ENCODE measurements around the gene GPR173. TPM values are rescaled to one million over a fixed set of nuclear protein-coding genes. Genes with fewer than 3 reads are reported as not detected.

Gene GPR173
- total and polyA plus RNA-seq, 9 of the 15 experiments (the other 6 are each of a cell fraction or from before 2014, with no cell fraction given), result 0.01 TPM; not detected in 8

GRCh38 chrX:53078943-53079342 is 30.4 kb downstream of the GPR173 start:
- ATAC-seq (no peak), FAIRE-seq (no peak), DNase-seq (ENCODE audit: extremely low read depth in 1 of 4, low spot score in 3 of 4) (no peak)
- H3K4me2 ChIP-seq (ENCODE audit: insufficient read depth, low read length), result no peak overlapping the region
- no TSS peak for BruUV-seq (replicated peaks)
- in situ Hi-C loops (cut with MboI) (no loop called here), intact Hi-C loops (cut with micrococcal nuclease) (loop anchor here (10.0 kb wide), 1 partner anchor 146 kb away; the partner anchor contains the start of gene KDM5C)
- ChIA-PET CTCF (ENCODE audit: low intra/inter-chr PET ratio) (no interaction called here), POLR2A (no interaction called here)
- no peaks in the 10 kb centered on the region; a peak in 1 of 5 replicates for H3K27me3 ChIP-seq (ENCODE audit: control insufficient read depth in 2 of 2, insufficient read depth in 2 of 2, low read length in 2 of 2)
- H3K79me2 ChIP-seq (ENCODE audit: control insufficient read depth, insufficient read depth, low read length), result peaks cover 10% of the 10 kb centered on the region
- H3K4me3 ChIP-seq, result no peak overlapping the region
- TF ChIP-seq SLC30A9 (CRISPR knock-in tag; IDR thresholded peaks at IDR 0.05) (no peak), NKRF (IDR thresholded peaks at IDR 0.05; ENCODE audit: borderline replicate concordance) (no peak), HDAC3 (IDR thresholded peaks at IDR 0.05; ENCODE audit: borderline replicate concordance, partially characterized antibody) (no peak), SP2 (IDR thresholded peaks at IDR 0.05; ENCODE audit: extremely low read depth, low read depth, low read length, poor library complexity, severe bottlenecking) (no peak), HDGF (IDR thresholded peaks at IDR 0.05) (no peak), WHSC1 (IDR thresholded peaks at IDR 0.05; ENCODE audit: low read length) (no peak), SETDB1 (IDR thresholded peaks at IDR 0.05; ENCODE audit: low read length) (no peak), CXXC5 (CRISPR knock-in tag; IDR thresholded peaks at IDR 0.05) (no peak), MECOM (CRISPR knock-in tag; IDR thresholded peaks at IDR 0.05) (no peak), HIVEP1 (CRISPR knock-in tag; IDR thresholded peaks at IDR 0.05) (no peak), ZNF316 (IDR thresholded peaks at IDR 0.05) (no peak), CCAR2 (IDR thresholded peaks at IDR 0.05; ENCODE audit: low read depth, low read length) (no peak), BCOR (IDR thresholded peaks at IDR 0.05) (no peak), PRMT5 (CRISPR knock-in tag; IDR thresholded peaks at IDR 0.05) (no peak), NBN (IDR thresholded peaks at IDR 0.05; ENCODE audit: low read depth) (no peak), BCL6 (CRISPR knock-in tag; IDR thresholded peaks at IDR 0.05) (no peak), IRF9 (tag; IDR thresholded peaks at IDR 0.05) (no peak)
- 0 out of 2 replicates have a peak, but pooled peaks cover 3% of the 10 kb centered on the region for H4K20me1 ChIP-seq (replicated peaks; ENCODE audit: control insufficient read depth, insufficient read depth, low read length)
- WGBS (ENCODE audit: insufficient coverage, low coverage, missing lambda C conversion rate), result 0% methylated on average over 1 of the region's 1 CpG
- H3K9me1 ChIP-seq (ENCODE audit: control insufficient read depth, insufficient read depth, low read length), result no peaks in the 10 kb centered on the region
- peaks cover 0 to 20% of the 10 kb centered on the region in 2 experiments; a peak in 3 of 5 replicates for H3K4me1 ChIP-seq (replicated peaks in 1 of 2; ENCODE audit: control insufficient read depth in 2 of 2, insufficient read depth in 2 of 2, low read length in 2 of 2)
- H3K27ac ChIP-seq (ENCODE audit: extremely low read depth, low read depth, low read length), result no peak overlapping the region
- no peak overlapping the region for H2AFZ ChIP-seq (ENCODE audit: low read depth, low read length)
- no peak overlapping the region for H3K9ac ChIP-seq (ENCODE audit: insufficient read depth in 1 of 2, low read depth in 2 of 2, low read length in 2 of 2)
- H3K9me3 ChIP-seq (replicated peaks; ENCODE audit: control insufficient read depth, insufficient read depth, low read depth, low read length), result no peaks in the 10 kb centered on the region
- H3K36me3 ChIP-seq (ENCODE audit: control insufficient read depth, insufficient read depth, low read length), result peaks cover 2% of the 10 kb centered on the region; the same call in 1 of the 3 replicates

All from K562 (cell line).